Measurements from ENCODE around the gene DRC1. TPM values are rescaled to one million over a fixed set of nuclear protein-coding genes. Genes with fewer than 3 reads are reported as not detected.

DRC1 gene
- polyA plus RNA-seq, 1 of the 3 experiments (the other 2 are of a cell fraction) = 0.18 TPM

DNA sequence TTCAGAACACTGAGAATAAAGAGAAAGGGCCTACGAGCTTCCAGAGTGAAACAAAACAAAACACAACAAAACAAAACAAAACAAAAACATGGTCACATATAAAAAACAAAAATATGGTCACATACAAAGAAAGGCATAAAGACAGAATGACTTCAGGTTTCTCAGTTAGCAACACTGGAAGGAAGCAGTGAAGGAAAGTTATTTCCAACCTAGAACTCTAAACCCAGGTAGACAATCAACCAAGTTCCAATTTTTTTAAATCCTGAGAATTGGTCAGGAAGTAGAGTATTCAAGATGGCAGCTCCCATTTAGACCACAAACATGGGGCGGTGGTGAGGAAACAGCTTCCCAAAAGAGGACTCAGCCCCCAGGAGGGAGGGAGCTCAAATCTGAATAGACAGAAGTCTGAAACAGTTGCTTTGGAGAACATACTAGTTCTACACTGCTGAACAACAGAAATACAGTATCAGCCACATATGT is 9.1 kb downstream of the DRC1 start (continued):
- TF ChIP-seq, protein P1, sequence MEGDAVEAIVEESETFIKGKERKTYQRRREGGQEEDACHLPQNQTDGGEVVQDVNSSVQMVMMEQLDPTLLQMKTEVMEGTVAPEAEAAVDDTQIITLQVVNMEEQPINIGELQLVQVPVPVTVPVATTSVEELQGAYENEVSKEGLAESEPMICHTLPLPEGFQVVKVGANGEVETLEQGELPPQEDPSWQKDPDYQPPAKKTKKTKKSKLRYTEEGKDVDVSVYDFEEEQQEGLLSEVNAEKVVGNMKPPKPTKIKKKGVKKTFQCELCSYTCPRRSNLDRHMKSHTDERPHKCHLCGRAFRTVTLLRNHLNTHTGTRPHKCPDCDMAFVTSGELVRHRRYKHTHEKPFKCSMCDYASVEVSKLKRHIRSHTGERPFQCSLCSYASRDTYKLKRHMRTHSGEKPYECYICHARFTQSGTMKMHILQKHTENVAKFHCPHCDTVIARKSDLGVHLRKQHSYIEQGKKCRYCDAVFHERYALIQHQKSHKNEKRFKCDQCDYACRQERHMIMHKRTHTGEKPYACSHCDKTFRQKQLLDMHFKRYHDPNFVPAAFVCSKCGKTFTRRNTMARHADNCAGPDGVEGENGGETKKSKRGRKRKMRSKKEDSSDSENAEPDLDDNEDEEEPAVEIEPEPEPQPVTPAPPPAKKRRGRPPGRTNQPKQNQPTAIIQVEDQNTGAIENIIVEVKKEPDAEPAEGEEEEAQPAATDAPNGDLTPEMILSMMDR (IDR thresholded peaks at IDR 0.05) = no peak
- no peak for TF ChIP-seq FOSL2 (IDR thresholded peaks at IDR 0.05; ENCODE audit: borderline replicate concordance, low read depth)

DNA sequence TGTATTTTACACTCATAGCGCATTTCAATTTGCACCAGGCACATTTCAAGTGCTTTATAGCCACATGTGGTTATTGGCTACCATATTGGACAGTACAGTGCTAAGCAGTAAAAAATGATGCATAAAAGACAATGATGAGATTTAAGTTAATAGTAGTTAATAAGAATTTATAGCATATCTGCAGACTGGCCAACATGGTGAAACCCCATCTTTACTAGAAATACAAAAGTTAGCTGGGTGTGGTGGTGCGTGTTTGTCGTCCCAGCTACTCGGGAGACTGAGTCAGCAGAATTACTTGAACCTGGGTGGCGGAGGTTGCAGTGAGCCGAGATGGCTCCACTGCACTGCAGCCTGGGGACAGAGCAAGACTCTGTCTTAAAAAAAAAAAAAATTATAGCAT is 9.7 kb downstream of the DRC1 start:
- TF ChIP-seq, protein P2, sequence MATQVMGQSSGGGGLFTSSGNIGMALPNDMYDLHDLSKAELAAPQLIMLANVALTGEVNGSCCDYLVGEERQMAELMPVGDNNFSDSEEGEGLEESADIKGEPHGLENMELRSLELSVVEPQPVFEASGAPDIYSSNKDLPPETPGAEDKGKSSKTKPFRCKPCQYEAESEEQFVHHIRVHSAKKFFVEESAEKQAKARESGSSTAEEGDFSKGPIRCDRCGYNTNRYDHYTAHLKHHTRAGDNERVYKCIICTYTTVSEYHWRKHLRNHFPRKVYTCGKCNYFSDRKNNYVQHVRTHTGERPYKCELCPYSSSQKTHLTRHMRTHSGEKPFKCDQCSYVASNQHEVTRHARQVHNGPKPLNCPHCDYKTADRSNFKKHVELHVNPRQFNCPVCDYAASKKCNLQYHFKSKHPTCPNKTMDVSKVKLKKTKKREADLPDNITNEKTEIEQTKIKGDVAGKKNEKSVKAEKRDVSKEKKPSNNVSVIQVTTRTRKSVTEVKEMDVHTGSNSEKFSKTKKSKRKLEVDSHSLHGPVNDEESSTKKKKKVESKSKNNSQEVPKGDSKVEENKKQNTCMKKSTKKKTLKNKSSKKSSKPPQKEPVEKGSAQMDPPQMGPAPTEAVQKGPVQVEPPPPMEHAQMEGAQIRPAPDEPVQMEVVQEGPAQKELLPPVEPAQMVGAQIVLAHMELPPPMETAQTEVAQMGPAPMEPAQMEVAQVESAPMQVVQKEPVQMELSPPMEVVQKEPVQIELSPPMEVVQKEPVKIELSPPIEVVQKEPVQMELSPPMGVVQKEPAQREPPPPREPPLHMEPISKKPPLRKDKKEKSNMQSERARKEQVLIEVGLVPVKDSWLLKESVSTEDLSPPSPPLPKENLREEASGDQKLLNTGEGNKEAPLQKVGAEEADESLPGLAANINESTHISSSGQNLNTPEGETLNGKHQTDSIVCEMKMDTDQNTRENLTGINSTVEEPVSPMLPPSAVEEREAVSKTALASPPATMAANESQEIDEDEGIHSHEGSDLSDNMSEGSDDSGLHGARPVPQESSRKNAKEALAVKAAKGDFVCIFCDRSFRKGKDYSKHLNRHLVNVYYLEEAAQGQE (IDR thresholded peaks at IDR 0.05; ENCODE audit: low read depth, low read length) = no peak
- TF ChIP-seq, protein P3, sequence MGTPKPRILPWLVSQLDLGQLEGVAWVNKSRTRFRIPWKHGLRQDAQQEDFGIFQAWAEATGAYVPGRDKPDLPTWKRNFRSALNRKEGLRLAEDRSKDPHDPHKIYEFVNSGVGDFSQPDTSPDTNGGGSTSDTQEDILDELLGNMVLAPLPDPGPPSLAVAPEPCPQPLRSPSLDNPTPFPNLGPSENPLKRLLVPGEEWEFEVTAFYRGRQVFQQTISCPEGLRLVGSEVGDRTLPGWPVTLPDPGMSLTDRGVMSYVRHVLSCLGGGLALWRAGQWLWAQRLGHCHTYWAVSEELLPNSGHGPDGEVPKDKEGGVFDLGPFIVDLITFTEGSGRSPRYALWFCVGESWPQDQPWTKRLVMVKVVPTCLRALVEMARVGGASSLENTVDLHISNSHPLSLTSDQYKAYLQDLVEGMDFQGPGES (IDR thresholded peaks at IDR 0.05; ENCODE audit: low read depth, low read length) = no peak
- no peak for TF ChIP-seq FOXM1 (IDR thresholded peaks at IDR 0.05; ENCODE audit: low read depth)
- no peak for TF ChIP-seq ELF1 (IDR thresholded peaks at IDR 0.05)
- no peak for TF ChIP-seq TCF12 (IDR thresholded peaks at IDR 0.05)
- no peak for TF ChIP-seq TEAD4 (IDR thresholded peaks at IDR 0.05; ENCODE audit: borderline replicate concordance, insufficient read depth)
- Histone ChIP-seq H2AFZ (ENCODE audit: low read depth) (no peak overlapping the region), H3K4me3 (ENCODE audit: low read depth in 2 of 2, low read length in 1 of 2) (no peak overlapping the region), H3K36me3 (replicated peaks in 1 of 2; ENCODE audit: control insufficient read depth in 1 of 2, insufficient read depth in 2 of 2, low read length in 1 of 2) (no peaks in the 10 kb centered on the region), H3K79me2 (ENCODE audit: insufficient read depth) (no peaks in the 10 kb centered on the region), H3K4me2 (no peak overlapping the region), H3K27ac (ENCODE audit: low read depth in 2 of 2, low read length in 1 of 2) (no peak overlapping the region), H3K27me3 (ENCODE audit: insufficient read depth) (no peaks in the 10 kb centered on the region), H4K20me1 (ENCODE audit: insufficient read depth) (no peaks in the 10 kb centered on the region), H3K9me3 (no peaks in the 10 kb centered on the region), H3F3A (replicated peaks; ENCODE audit: insufficient read depth) (no peaks in the 10 kb centered on the region), H3K9me2 (no peaks in the 10 kb centered on the region), H3K9ac (no peak overlapping the region), H3K4me1 (ENCODE audit: control insufficient read depth in 1 of 2, insufficient read depth in 2 of 2, low read depth in 1 of 2, low read length in 1 of 2) (peaks cover 0 to 2% of the 10 kb centered on the region in 2 experiments; a peak in 1 of 4 replicates)
- 89% methylated on average over 6 of the region's 6 CpGs for WGBS (ENCODE audit: low lambda C conversion rate)
- ChIA-PET POLR2A (no interaction called here), CTCF (no interaction called here)
- no peak for DNase-seq

Data from SK-N-SH (cell line).